Cerebellar cortex (tissue), 1 donor: Measurements from ENCODE around the gene LCNL1.

Experiments used
- DNase-seq: peaks from one replicate; pipeline ENCODE4 v3.0.0-alpha.2; 2015; ENCODE audit warnings: low spot score

LCNL1 gene

DNA sequence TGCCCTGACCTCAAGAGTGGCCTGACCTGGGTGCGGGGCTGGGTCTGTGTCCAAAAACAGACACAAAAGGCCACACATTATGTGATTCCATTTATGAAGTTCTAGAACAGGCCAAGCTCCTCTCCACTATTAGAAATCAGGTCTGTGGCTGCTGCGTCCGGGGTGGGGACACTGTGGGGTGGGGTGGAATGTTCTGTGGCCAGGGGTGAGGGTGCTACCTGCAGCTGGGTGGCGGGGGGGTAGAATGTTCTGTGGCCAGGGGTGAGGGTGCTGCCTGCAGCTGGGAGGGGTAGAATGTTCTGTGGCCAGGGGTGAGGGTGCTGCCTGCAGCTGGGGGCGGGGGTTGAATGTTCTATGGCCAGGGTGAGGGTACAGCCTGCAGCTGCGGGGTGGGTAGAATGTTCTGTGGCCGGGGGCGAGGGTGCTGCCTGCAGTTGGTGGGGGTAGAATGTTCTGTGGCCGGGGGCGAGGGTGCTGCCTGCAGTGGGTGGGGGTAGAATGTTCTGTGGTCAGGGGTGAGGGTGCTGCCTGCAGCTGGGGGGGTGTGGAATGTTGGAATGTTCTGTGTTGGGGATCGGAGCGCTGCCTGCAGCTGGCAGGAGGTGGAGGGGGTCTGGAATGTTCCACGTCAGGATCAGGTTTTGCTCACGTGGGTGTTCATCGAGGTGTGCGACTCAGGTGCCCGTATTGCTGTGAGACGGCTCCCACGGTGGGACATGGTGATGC is 22.4 kb upstream of the LCNL1 start:
- no peak for DNase-seq

DNA sequence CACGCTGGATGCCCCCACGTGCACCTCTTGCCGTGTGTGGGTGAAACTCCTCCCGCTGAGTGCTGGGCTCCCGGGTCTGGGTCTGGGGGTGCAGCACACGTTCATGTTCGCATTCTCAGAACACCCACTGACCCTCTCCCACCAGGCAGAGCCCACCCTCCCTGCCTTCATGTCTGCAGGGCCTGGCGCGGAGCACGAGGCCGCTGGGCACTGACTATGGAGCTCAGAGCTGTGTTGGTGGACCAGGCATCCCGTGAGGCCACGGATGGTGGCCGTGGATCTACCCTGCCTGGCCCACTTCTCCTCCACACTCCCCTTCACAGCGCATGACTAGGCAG is 21.9 kb upstream of the LCNL1 start:
- DNase-seq: no peak

DNA sequence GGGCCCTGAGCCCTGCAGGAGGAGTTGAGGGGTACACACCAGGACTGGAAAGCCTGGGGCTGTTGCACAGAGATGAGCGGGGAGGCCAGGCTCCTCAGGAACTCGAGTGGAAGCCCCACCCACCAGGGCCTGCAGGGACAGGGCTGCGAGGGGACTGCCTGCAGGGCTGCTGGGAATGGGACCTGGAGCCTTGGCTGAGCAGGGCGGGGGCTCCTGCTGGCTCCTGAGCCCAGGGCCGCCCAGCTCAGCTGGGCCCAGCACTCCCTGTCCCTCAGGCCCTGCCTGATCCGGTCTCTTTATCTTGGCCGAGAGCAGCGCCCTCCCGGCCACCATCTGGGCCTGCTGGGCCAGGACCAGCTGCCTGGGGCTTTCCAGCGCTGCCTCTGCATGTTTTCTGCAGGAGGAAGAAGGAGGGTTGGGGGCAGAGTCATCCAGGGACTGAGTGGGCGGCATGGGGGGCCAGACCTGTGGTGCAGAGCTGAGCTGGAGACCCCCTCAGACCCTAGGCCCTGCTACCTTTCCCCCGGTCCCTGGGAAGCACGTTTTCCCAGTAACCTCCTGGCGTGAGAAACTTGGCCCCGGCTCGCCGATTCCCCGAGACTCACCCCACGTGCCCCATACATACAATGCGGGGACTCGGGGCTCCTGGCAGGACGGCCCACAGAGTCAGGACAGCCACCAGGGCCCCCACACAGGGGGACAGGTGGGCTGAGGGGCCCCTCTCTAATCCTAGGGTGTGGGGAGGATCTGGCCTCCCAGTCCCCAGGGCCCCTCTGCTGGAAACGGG is 21.3 kb upstream of the LCNL1 start:
- peak; percentile 86 for DNase-seq

DNA sequence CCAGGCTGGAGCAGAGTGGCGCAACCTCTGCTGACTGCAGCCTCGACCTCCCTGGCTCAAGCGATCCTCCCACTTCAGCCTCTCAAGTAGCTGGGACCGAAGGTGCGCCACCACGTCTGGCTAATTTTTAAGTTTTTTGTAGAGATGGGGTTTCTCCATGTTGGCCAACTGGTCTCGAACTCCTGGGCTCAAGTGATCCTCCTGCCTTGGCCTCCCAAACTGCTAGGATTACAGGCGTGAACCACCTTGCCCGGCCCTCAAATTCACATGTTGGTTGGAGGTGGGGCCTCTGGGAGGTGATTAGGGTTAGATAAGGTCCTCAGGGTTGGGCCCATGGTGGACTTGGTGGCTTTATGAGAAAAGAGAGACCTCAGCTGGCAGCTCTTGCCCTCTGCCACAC is 20.6 kb upstream of the LCNL1 start:
- DNase-seq: no peak

DNA sequence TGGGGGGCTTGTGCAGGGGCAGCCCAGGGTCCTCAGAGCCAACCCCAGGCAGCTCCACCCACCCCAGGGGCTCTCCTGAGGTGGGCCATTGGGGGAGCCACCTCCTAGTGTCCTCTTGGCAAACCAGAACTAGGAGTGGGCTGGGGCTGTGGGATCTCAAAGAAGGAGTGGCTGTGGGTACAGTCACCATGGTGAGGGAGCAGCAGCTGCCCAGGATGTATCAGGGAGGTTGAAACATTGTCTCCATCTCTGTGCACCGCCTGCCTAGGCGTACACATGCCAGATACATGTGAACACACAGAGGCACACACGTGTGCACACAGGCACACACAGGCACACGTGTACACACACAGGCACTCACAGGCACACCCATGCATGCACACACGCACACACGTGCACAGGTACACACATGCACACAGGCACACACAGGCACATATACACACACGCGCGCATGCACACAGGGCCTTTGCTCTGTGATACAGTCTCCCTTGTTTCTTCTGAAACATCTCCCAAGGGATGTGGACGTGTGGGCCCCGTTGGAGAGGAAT is 20.0 kb upstream of the LCNL1 start:
- no peak for DNase-seq

DNA sequence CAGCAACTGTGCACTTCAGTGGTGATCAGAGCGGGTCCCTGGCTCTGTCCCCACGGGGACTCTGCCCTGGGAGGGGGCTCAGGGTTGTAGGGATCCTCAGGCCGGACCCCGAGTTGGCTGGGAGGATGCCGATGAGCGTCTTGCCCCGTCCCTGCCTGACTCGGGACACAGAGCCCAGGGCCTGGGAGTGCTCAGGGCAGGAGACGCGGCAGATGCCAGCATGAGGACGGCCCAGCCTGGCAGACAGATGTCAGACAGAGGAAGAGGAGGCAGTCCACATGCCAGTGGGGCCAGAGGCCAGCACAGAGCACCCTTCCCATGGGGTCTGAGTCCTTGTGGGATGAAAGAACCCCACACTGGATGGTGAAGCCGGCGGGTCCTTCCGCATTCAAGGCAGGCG is 19.5 kb upstream of the LCNL1 start:
- no peak for DNase-seq

DNA sequence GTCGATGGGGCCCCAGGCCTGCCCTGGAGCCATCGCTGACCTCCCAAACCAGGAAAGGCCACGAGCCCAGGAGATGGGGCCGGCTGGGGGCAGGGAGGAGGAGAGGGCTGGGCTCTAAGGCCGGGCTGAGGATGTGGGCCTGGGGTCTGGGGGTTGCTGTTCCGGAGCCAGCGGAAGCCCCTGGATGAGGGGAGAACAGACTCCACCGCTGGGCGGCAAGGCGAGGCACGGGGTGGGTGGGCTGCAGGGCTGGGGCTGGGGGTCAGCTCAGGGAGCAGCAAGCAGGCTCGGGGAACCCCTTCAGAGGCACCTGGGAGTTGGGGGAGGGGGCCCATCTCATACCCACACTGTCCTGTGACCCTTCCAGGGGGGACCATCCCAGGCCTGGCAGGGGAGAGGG is 19.0 kb upstream of the LCNL1 start:
- no peak for DNase-seq

DNA sequence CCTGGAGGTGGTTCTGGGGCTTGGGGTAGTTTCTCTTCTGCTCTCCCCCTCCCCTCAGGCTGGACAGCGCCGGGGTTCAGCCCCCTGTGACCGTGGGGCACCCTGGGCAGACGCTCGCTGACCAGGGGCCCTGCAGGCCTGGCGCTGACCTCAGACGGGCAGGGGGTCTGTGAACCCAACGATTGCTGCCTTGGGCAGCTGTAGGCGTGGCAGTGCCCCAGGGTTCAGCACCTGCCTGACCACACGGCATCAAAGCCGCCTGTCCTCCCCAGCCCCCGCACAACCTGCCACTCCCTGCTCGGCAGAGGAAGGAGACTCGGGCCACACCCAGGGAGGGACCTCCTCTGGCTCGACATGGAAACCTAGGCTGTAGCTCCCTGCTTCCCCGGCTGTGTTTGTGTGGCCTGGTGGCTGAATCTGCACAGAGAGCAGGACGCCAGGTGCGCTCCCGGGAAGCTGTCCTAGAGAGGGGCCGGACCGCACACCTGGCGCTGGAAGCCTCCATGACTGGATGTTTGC is 18.6 kb upstream of the LCNL1 start:
- no peak for DNase-seq

DNA sequence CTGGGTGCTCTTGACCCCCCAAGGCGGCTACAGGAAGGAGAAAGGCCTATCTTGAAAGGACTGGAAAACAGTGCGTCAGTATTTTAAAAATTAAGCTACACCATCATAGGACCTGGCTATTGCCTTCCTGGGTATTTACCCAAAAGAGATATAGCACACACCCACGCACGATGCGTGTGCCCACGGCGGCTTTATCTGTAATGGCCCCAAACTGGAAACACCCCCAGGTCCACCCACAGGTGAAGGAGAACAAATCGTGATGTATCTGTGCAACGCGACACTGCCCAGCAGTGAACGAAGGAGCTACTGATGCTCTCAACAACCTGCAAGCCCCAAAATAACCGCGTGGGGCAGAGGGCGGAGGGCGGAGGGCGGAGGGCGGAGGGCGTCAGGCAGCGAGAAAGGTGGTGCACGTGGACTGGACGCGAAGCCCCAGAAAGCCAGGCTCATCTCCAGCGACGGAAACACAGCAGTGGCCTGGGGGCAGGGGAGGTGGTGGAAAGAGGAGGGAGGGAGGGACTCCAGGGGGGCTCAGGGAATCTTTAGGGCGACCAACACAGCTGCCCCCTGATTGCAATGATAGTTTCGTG is 17.9 kb upstream of the LCNL1 start:
- no peak for DNase-seq

DNA sequence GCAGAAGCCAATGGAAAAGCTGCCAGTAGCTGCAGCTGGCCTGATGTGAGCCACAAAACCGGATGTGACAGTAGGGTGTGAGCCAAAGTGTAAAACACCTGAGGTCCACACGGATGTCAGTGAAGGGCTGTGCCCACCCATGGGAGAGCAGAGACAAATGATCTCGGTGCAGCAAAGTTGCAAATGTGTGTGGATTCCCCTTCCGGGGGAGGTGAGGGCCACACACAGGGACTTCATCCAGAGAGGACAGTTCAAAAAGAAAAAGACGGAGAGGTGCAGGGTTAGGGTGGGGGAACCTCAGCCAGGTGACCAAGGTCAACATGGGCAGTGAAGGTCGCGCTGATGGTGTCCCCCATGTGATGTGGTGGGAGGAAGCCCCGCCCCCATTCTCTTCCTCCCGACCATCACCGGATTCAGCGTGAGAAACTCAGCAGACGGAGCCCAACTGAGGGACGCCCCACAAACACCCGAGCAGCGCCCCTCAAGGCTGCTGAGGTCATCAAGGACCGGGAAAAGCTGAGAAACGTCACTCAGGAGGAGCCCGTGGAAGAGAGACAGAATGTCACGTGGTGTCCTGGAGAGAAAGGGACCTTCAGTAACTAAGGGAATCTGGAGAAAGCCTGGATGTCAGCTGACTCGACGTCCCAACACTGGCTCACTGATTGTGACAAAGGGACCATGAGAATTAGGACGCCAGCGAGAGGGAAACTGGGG is 16.9 kb upstream of the LCNL1 start:
- DNase-seq: peak; percentile 41

DNA sequence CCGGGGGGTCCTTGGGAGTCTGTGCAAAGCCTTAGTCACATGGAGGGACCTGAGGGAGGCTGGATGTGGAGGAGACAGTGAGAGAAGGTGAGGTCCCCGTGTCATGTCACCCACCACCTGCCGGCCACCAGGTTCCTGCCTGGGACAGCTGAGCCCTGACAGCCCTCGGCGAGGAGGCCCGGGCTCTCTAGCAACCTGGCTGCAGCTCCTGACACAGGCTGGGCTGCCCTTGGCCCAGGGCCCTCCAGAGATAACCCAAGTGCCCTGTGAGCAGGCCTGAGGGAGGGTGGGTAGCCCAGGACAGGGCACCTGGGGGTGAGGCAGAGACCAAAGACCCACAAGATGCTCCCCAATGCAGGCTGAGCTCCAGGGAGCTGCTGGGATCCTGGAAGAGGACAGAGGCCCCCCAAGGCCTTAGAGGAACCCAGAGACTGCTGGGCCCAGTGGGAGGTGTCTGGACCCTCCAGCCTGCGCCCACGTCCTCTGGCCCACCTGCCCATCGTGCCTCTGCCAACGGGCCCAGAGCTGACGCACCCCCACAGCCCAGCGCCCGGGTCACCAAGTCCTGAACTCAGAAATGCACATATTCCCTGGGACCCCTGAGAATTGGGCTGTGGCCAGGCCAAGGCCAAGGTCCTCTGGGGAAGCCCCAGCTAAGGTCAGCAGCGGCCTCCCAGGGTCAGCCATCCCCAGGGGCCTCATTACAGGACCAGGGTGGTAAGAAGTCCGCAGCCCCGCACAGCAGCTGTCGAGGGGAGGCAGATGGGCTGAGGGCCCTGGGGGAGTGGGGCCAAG is 14.3 kb upstream of the LCNL1 start:
- no peak for DNase-seq

DNA sequence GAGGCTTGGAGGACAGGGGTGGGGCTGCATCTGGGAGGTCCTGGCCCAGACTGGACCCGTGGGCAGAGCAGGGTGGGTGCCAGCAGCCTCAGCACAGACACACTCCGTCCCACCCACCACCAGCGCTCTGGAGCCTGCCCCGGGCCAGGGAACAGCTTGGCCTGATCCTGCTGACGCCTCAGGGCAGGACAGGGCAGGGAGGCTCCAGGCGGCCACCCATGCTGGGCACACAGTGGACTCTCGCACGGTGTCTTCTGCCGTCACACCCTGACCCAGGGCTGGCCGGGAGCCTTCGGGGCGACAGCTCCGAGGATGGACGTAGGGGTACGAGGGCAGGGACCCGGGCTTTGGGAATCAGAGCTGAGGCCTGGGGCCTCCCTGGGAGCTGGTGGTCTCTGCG is 13.6 kb upstream of the LCNL1 start:
- no peak for DNase-seq

DNA sequence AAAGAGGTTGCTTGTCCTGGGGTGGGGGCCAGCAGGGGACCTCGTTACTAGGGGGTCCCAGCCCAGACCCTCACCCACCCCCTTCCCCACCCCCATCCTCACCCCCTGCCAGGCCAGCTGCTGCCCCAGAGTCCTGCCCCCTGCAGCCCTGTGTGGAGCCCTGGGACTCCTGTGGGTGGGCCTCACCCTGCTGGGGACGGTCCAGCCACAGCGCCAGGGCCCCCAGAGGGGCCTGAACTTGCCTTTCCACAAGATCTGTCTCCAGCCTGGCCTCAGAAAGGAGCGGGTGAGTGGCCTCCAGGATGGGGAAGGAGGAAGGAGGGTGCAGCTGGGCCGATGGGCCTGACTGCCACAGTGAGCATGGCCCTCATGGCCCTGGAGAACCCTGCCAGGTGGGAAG is 13.0 kb upstream of the LCNL1 start:
- no peak for DNase-seq

DNA sequence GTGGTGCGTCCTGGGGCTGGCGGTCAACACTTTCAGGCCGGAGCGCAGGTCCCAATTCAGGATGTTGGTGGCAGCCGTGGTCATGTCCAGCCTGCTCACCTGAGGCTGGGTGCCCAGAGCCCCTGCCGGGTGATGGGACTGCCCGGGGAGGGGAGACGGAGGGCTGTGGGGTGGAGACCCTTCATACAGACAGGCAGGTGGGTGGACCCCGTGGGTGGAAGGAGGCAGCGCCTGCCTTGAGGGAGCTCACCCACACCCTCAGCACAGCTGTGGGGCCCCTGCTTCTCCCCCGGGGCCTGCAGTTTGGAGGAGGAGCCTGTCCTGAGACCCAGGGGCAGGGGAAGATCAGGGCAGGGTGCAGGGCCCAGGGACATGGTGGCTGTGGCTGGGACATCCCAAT is 12.4 kb upstream of the LCNL1 start:
- no peak for DNase-seq

DNA sequence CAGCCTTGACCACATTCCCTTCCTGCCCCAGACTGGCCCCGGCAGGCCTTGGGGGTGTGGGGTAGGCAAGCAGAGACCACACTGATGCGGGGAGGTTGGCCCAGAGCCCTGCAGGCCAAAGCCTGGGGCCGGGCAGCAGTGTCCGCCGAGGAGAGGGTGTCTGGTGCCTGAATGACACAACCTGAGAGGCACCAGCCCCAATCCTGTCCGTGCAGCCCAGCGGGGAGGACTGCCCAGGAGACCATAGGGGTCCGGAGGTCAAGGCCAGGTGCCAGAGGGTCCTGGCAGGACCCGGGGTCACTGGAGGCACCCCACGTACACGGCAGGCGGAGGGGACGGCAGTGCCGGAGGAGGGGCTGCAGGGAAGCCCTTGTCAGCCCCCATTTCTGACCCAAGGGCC is 11.0 kb upstream of the LCNL1 start:
- no peak for DNase-seq

DNA sequence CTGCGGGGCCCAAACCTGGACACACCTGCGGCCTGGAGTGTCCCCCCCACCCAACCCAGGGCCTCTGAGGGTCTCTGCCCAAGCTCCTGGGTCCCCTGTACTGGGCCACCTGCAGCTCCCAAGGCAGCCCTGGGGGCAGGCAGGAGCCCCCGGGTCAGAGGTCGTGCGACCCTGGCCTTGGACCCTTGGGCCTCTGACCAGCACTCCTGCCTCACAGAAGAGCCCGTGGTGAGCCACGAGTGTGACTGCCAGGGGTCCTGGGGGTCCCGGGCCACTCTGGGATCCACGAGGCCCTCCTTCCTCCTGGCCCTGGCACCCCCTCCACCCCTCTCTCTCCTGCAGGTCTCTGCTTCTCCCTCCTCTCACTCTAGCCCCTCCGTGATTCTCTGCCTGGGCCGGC is 10.5 kb upstream of the LCNL1 start:
- no peak for DNase-seq

DNA sequence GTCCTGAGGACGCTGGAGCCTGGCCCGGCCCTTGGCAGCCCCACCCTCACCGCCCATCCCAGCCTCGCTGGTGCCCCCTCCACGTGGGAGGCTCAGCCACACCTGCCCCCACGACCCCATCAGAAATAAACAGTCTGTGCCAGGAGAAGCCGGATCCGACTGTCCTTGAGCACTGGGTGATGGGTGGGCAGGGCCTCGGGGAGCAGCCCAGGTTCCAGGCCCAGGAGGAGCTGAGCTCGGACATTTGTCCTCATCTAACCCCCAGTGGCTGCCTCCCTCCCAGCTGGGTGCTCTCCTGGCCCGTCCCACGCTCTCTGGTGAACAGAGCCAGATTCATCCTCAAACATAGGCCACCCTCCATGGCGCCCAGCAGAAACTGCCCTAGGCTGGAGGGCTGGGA is 10.1 kb upstream of the LCNL1 start:
- DNase-seq: no peak

DNA sequence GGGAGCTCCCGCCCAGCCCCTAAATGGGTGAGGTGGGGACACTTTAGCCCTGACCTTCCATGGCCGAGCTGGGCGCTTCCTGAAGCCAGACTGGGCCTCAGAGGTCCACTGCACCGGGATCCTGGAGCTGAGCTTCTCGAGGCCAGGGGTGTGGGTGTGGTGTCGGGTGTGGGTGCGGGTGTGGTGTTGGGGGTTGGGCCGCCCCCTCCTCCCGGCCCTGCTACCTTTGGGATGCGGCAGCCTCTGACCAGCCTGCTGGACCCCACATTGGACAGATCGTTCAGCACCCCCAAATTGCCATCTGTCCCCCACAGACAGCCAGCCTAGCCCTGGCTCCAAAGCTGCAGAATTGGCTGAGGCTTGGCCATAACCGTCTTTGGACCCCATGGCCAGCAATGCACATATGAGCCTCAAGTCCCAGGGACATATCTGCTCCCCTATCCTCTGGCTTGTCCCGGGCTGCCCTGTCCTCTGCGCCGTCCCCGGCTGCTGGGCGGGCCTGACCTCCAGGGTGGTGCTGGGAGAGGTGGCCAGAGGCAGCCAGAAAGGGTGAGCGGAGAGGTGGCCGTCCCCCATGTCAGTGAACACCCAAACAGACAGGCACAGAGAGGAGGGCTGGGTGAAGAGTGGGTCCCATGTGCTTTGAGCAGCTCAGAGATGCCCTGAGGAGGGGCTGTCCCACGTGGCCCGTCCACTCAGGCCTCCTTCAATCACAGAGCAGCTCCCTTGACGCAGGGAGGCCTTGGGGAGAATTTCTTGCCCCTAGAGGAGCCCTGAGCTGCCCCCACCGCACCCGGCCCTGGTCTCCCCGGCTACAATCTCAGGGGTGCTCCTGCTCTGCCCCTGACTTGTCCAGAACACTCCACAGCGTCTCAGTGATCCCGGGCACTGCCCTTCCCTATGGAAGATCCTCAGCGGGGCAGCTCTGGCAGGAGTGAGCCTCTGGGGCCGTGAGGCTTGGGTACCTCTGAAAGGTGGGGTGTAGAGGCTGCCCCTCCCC is 8.9 kb upstream of the LCNL1 start:
- DNase-seq: no peak

DNA sequence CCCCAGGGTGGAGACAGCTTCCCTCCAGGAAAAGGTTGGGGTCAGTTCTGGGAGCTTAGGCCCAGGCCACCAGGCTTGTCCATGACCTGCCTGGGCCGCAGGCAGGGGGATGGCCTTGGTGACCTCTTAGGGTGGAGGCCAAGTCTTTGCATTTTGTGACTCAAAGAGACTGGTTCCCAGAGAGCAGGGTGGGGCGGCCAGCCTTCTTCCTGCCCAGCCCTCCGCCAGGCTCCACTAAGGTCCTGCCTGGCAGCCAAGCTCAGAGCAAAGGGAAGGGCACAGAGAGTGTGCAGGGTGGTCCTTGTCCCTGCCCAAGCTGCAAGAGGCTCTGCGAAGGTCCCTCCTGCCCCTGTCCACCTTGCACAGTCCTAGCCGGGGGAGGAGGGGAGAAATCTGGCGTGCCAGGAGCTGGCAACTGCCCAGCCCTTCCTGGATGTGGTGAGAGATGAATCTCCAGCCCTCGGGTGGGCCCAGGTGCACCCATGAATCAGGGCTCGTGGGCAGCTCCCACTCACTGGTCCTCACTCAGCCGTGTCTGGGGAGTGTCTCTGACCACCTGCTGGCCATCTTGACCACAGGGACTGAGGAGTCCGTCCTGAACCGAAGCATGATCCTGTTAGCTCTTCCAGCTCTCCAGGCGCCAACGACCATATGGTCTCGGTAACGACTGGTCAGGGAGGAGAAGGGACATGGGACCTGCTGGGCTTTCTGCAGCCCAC is 7.8 kb upstream of the LCNL1 start:
- peak; percentile 44 for DNase-seq

DNA sequence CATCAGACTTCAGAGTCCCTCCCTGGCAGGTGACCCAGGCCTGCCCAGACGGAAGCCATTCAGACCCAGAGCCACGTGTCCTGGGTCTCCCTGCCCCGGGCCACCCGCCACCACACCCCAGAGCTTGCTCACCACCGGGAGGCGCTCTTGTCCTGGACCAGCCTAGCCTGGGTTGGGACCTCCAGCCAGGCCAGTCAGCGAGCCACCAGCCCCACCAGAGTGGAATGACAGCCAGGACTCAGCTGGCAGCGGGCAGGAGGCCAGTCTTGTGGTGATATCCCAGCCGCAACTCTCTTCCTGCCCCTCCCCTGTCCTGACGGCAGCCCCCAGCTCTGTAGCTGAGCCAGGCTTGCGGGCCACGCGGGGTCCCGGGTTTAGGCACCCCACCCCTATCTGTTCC is 7.1 kb upstream of the LCNL1 start:
- peak; percentile 66 for DNase-seq
